Measurements from ENCODE around the gene ACOT11. TPM values are rescaled to one million over a fixed set of nuclear protein-coding genes. Genes with fewer than 3 reads are reported as not detected.

Gene ACOT11
- polyA plus RNA-seq, 1 of the 3 experiments (the other 2 are of a cell fraction): 6.9 TPM

DNA sequence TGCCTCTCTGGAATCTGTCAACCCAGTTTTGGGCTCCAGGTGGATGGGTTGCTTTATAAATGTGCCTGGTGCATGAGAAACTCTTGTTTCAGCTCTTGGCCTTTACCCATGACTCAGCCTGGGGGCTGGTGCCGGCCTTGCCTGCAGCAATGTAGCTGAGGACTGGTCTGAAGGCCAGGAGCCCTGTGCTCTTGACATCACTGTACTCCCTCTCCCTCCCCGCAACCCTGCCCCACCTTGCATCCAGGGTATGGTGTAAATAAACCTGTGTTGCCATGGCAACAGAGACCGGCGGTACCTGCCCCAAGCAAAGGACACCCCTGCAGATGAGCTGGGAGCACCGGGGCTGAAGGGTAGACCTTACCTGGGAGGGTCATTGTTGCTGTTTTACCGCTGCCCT is 62.0 kb downstream of the ACOT11 start:
- WGBS (ENCODE audit: low lambda C conversion rate): 91% methylated on average over 4 of the region's 6 CpGs
- no peak overlapping the region for H3K4me3 ChIP-seq (ENCODE audit: low read depth in 2 of 2, low read length in 1 of 2)

More for the DNA sequence above, 62.0 kb downstream of the ACOT11 start:
- no peak overlapping the region for H3K27ac ChIP-seq (ENCODE audit: low read depth in 2 of 2, low read length in 1 of 2)
- DNase-seq: no peak
- TF ChIP-seq NFIC (IDR thresholded peaks at IDR 0.05; ENCODE audit: borderline replicate concordance): no peak
- TF ChIP-seq MXI1 (IDR thresholded peaks at IDR 0.05; ENCODE audit: low read depth, low read length): no peak
- no peak for TF ChIP-seq USF2 (IDR thresholded peaks at IDR 0.05; ENCODE audit: borderline replicate concordance, low read depth, low read length)
- no peak for TF ChIP-seq TEAD4 (IDR thresholded peaks at IDR 0.05; ENCODE audit: borderline replicate concordance, insufficient read depth)
- TF ChIP-seq RCOR1 (IDR thresholded peaks at IDR 0.05; ENCODE audit: low read length): no peak
- TF ChIP-seq, protein P1, sequence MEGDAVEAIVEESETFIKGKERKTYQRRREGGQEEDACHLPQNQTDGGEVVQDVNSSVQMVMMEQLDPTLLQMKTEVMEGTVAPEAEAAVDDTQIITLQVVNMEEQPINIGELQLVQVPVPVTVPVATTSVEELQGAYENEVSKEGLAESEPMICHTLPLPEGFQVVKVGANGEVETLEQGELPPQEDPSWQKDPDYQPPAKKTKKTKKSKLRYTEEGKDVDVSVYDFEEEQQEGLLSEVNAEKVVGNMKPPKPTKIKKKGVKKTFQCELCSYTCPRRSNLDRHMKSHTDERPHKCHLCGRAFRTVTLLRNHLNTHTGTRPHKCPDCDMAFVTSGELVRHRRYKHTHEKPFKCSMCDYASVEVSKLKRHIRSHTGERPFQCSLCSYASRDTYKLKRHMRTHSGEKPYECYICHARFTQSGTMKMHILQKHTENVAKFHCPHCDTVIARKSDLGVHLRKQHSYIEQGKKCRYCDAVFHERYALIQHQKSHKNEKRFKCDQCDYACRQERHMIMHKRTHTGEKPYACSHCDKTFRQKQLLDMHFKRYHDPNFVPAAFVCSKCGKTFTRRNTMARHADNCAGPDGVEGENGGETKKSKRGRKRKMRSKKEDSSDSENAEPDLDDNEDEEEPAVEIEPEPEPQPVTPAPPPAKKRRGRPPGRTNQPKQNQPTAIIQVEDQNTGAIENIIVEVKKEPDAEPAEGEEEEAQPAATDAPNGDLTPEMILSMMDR (IDR thresholded peaks at IDR 0.05): no peak
- TF ChIP-seq, protein P2, sequence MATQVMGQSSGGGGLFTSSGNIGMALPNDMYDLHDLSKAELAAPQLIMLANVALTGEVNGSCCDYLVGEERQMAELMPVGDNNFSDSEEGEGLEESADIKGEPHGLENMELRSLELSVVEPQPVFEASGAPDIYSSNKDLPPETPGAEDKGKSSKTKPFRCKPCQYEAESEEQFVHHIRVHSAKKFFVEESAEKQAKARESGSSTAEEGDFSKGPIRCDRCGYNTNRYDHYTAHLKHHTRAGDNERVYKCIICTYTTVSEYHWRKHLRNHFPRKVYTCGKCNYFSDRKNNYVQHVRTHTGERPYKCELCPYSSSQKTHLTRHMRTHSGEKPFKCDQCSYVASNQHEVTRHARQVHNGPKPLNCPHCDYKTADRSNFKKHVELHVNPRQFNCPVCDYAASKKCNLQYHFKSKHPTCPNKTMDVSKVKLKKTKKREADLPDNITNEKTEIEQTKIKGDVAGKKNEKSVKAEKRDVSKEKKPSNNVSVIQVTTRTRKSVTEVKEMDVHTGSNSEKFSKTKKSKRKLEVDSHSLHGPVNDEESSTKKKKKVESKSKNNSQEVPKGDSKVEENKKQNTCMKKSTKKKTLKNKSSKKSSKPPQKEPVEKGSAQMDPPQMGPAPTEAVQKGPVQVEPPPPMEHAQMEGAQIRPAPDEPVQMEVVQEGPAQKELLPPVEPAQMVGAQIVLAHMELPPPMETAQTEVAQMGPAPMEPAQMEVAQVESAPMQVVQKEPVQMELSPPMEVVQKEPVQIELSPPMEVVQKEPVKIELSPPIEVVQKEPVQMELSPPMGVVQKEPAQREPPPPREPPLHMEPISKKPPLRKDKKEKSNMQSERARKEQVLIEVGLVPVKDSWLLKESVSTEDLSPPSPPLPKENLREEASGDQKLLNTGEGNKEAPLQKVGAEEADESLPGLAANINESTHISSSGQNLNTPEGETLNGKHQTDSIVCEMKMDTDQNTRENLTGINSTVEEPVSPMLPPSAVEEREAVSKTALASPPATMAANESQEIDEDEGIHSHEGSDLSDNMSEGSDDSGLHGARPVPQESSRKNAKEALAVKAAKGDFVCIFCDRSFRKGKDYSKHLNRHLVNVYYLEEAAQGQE (IDR thresholded peaks at IDR 0.05; ENCODE audit: low read depth, low read length): no peak
- TF ChIP-seq, protein P3, sequence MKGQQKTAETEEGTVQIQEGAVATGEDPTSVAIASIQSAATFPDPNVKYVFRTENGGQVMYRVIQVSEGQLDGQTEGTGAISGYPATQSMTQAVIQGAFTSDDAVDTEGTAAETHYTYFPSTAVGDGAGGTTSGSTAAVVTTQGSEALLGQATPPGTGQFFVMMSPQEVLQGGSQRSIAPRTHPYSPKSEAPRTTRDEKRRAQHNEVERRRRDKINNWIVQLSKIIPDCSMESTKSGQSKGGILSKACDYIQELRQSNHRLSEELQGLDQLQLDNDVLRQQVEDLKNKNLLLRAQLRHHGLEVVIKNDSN (IDR thresholded peaks at IDR 0.05; ENCODE audit: borderline replicate concordance, low read depth): no peak
- TF ChIP-seq PBX3 (IDR thresholded peaks at IDR 0.05): no peak
- TF ChIP-seq GATA2 (CRISPR knock-in tag; IDR thresholded peaks at IDR 0.05): no peak
- TF ChIP-seq GABPA (IDR thresholded peaks at IDR 0.05; ENCODE audit: low read depth): no peak
- no peak for TF ChIP-seq TAF1 (IDR thresholded peaks at IDR 0.05; ENCODE audit: borderline replicate concordance, low read depth, low read length)
- no peak for TF ChIP-seq ELF1 (IDR thresholded peaks at IDR 0.05)
- TF ChIP-seq NRF1 (IDR thresholded peaks at IDR 0.05; ENCODE audit: low read depth, low read length): no peak
- TF ChIP-seq EP300 (IDR thresholded peaks at IDR 0.05; ENCODE audit: borderline replicate concordance in 1 of 2, low read depth in 1 of 2, low read length in 1 of 2): no peak
- TF ChIP-seq IRF3 (IDR thresholded peaks at IDR 0.05; ENCODE audit: low read depth, low read length): no peak
- TF ChIP-seq JUND (IDR thresholded peaks at IDR 0.05): no peak
- H3K4me1 ChIP-seq (ENCODE audit: control insufficient read depth in 1 of 2, insufficient read depth in 2 of 2, low read depth in 1 of 2, low read length in 1 of 2): peaks cover 0 to 13% of the 10 kb centered on the region in 2 experiments; a peak in 1 of 4 replicates
- no peaks in the 10 kb centered on the region for H3K79me2 ChIP-seq (ENCODE audit: insufficient read depth)
- POLR2A ChIA-PET: interaction anchor here (0.9 kb wide), 1 partner anchor 28 kb away, joined by 3 read pairs; no protein-coding TSS in a partner anchor
- CTCF ChIA-PET: interaction anchor here (1.1 kb wide), 1 partner anchor 39 kb away, joined by 3 read pairs; no protein-coding TSS in a partner anchor
- H3K9ac ChIP-seq: no peak overlapping the region
- no peaks in the 10 kb centered on the region for H4K20me1 ChIP-seq (ENCODE audit: insufficient read depth)
- H2AFZ ChIP-seq (ENCODE audit: low read depth): no peak overlapping the region
- H3K27me3 ChIP-seq (ENCODE audit: insufficient read depth): no peaks in the 10 kb centered on the region
- no peaks in the 10 kb centered on the region for H3K9me2 ChIP-seq
- peaks cover 0 to 11% of the 10 kb centered on the region in 2 experiments for H3K36me3 ChIP-seq (replicated peaks in 1 of 2; ENCODE audit: control insufficient read depth in 1 of 2, insufficient read depth in 2 of 2, low read length in 1 of 2)
- no peaks in the 10 kb centered on the region for H3F3A ChIP-seq (replicated peaks; ENCODE audit: insufficient read depth)
- H3K9me3 ChIP-seq: no peaks in the 10 kb centered on the region
- H3K4me2 ChIP-seq: no peak overlapping the region
